H1 (cell line): Measurements from ENCODE around the gene TENT4A. TPM values are rescaled to one million over a fixed set of nuclear protein-coding genes. Genes with fewer than 3 reads are reported as not detected.

Experiments used
- EGR1 ChIP-seq: IDR thresholded peaks from 2 replicates; pipeline ENCODE4 v1.6.1; 2011; ENCODE audit warnings: low read depth, low read length, borderline replicate concordance
- EZH2 ChIP-seq: fragments of 200-600 bp; sonication (generic); IDR thresholded peaks from 2 replicates; pipeline ENCODE4 v1.7.1; 2012; ENCODE audit warnings: low read depth, mild to moderate bottlenecking, moderate library complexity, low read length, inconsistent platforms; ENCODE audit not compliant: severe bottlenecking
- KDM4A ChIP-seq: IDR thresholded peaks from one replicate; pipeline ENCODE4 v1.7.1; 2012; ENCODE audit warnings: low read depth, mild to moderate bottlenecking, moderate library complexity, low read length, inconsistent platforms; ENCODE audit not compliant: severe bottlenecking
- SAP30 ChIP-seq: fragments of 300-600 bp; sonication (generic); IDR thresholded peaks from 2 replicates; pipeline ENCODE4 v1.7.1; 2012; ENCODE audit warnings: low read length, moderate library complexity, mild to moderate bottlenecking, inconsistent platforms; ENCODE audit not compliant: insufficient read depth, insufficient replicate concordance
- SP4 ChIP-seq: IDR thresholded peaks from 2 replicates; pipeline ENCODE4 v1.6.1; 2012; ENCODE audit warnings: low read length, inconsistent platforms
- polyA plus RNA-seq, 7 experiments: library from polyadenylated mRNA; depleted of rRNA in 3 of 7; stranded (reverse) in 5 of 7; unstranded in 2 of 7; fragments of >200 nt in 5 of 7; fragments of 200-250 nt in 2 of 7; gene quantifications; 1 replicate in 5 of 7; 2 replicates in 1 of 7; 4 replicates in 1 of 7; pipeline versions ENCODE4 v1.2.1 to v1.2.3, GENCODE V29; 2011 to 2013; ENCODE audit warnings: missing spikeins in 2 of 7, mixed read lengths in 2 of 7
- total RNA-seq: library from RNA; stranded (reverse); fragmentation: NEBNext Ultra II Directional; extraction: Animal tissue kit (Norgen Biotek cat#: 25700); gene quantifications from 2 replicates; pipeline ENCODE4 v1.2.1, GENCODE V29; 2021

TENT4A gene
- total and polyA plus RNA-seq, 2 of the 8 experiments (the other 6 are each of a cell fraction or from before 2014, with no cell fraction given), result 8.9 to 25.1 TPM

- TF ChIP-seq EZH2, result no peak
- no peak for TF ChIP-seq SP4
- TF ChIP-seq SAP30, result no peak
- TF ChIP-seq KDM4A, result no peak
- no peak for TF ChIP-seq EGR1
Measured at GRCh38 chr5:6791031-6791430, 77.8 kb downstream of the TENT4A start (continued).
